ENCODE results near the gene APLN. TPM values are rescaled to one million over a fixed set of nuclear protein-coding genes. Genes with fewer than 3 reads are reported as not detected.

The APLN gene
- total RNA-seq, 2 experiments from 2014 or later, result 3.5 TPM

DNA sequence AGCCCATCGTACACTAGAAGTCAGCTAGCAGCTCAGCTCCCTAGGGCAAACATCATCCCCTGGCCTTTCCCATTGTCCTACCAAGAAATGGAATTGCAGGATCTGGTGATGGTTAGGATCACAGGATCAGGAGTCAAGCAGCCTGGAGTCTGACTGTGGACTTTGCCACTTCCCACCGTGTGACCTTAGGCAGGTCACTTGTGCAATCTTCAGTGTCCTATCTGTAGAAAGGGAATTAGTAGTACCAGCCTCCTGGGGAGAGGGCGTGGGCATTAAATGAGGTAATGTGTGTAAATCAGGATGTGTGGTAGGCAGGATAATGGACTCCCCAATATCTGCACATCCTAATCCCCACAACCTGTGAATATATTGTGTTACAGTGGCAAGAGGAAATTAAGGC is 38.6 kb upstream of the APLN start:
- no peaks in the 10 kb centered on the region for H3K36me3 Mint-ChIP-seq (ENCODE audit: low read depth)
- intact Hi-C loops (cut with micrococcal nuclease), result no loop called here
- no peaks in the 10 kb centered on the region for H3K4me1 Mint-ChIP-seq (ENCODE audit: low read depth)
- no peaks in the 10 kb centered on the region for H3K9me3 Mint-ChIP-seq
- ATAC-seq, result no peak
- H3K27me3 Mint-ChIP-seq, result no peaks in the 10 kb centered on the region
- no peak overlapping the region for H3K27ac Mint-ChIP-seq
- DNase-seq, result no peak
- H3K4me3 Mint-ChIP-seq, result no peak overlapping the region
- POLR2A ChIA-PET, result no interaction called here
- CTCF ChIA-PET, result no interaction called here
- TF ChIP-seq, protein P1, sequence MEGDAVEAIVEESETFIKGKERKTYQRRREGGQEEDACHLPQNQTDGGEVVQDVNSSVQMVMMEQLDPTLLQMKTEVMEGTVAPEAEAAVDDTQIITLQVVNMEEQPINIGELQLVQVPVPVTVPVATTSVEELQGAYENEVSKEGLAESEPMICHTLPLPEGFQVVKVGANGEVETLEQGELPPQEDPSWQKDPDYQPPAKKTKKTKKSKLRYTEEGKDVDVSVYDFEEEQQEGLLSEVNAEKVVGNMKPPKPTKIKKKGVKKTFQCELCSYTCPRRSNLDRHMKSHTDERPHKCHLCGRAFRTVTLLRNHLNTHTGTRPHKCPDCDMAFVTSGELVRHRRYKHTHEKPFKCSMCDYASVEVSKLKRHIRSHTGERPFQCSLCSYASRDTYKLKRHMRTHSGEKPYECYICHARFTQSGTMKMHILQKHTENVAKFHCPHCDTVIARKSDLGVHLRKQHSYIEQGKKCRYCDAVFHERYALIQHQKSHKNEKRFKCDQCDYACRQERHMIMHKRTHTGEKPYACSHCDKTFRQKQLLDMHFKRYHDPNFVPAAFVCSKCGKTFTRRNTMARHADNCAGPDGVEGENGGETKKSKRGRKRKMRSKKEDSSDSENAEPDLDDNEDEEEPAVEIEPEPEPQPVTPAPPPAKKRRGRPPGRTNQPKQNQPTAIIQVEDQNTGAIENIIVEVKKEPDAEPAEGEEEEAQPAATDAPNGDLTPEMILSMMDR (IDR thresholded peaks at IDR 0.05), result no peak

DNA sequence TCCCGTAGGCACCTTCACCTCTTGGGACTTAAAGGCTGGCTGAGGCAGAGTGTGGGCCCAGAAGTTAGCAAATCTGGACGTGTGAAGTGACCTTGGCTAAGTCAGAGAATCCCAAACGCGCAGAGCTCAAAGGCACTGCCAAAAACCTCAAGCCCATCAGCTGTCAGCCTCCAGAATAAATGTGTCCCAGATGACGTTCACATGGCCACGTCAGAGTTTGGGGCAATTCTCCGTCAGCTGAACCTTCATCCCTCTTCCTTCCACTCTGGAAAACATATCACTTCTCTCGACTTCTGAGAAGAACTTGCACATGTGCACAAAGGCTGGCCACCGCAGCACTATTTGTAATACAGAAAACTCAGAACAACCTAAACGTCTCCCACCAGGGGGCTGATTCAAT is 35.7 kb upstream of the APLN start:
- Mint-ChIP-seq H3K4me1 (ENCODE audit: low read depth) (no peaks in the 10 kb centered on the region), H3K4me3 (no peak overlapping the region), H3K36me3 (ENCODE audit: low read depth) (no peaks in the 10 kb centered on the region), H3K27ac (no peak overlapping the region), H3K27me3 (no peaks in the 10 kb centered on the region), H3K9me3 (no peaks in the 10 kb centered on the region)
- ChIA-PET CTCF (interaction anchor here (0.6 kb wide), 1 partner anchor 11 kb away, joined by 3 read pairs; no protein-coding TSS in a partner anchor), POLR2A (interaction anchor here (1.1 kb wide), 1 partner anchor 34 kb away, joined by 3 read pairs; no protein-coding TSS in a partner anchor)
- DNase-seq (no peak), ATAC-seq (no peak)
- intact Hi-C loops (cut with micrococcal nuclease), result no loop called here
- TF ChIP-seq, protein P1 (IDR thresholded peaks at IDR 0.05), result no peak

DNA sequence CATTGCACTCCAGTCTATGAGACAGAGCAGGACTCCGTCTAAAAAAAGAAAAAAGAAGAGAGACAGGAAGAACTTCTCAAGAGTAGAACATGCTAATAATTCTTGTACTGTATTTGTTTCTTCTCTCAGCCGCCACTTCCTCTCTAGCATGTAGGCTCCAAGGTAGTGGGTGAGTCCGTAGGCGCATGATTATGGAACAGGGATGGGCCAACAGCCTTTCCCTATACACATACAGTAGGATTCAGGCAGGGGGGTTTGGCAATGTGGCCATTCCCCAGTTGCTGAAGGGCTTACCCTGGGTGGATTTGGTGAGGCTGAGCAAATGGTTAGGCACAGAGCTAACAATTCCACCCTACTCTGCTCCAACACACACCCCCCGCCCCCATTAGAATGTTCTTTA is 35.0 kb upstream of the APLN start:
- Mint-ChIP-seq H3K27ac (no peak overlapping the region), H3K4me3 (no peak overlapping the region), H3K36me3 (ENCODE audit: low read depth) (no peaks in the 10 kb centered on the region), H3K27me3 (no peaks in the 10 kb centered on the region), H3K9me3 (no peaks in the 10 kb centered on the region), H3K4me1 (ENCODE audit: low read depth) (no peaks in the 10 kb centered on the region)
- TF ChIP-seq, protein P1 (IDR thresholded peaks at IDR 0.05), result no peak
- ATAC-seq (no peak), DNase-seq (no peak)
- intact Hi-C loops (cut with micrococcal nuclease), result no loop called here
- ChIA-PET CTCF (interaction anchor here (0.6 to 1.7 kb wide), 3 partner anchors 10 to 50 kb away, joined by 3 to 4 read pairs (median 4); no protein-coding TSS in a partner anchor), POLR2A (interaction anchor here (1.1 kb wide), 1 partner anchor 35 kb away, joined by 3 read pairs; no protein-coding TSS in a partner anchor)

DNA sequence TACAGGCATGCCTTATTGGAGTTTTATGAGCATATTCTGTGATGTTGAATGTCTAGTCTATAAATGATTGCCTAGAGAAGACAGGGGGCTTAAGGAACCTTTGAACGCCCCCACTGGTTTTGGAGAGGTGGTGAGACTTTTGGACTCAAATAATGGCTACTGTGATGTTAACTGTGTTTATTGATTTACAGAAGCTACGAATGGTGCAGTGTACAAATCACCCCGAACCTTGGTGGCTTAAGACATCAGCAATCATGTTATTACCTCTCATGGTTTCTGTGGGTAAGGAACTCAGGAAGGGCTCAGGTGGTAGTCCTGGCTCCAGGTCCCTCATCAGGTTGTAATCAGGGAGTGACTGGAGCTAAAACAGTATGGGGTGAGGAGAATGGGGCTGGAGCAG is 33.3 kb upstream of the APLN start:
- no peaks in the 10 kb centered on the region for H3K9me3 Mint-ChIP-seq
- H3K36me3 Mint-ChIP-seq (ENCODE audit: low read depth), result no peaks in the 10 kb centered on the region
- TF ChIP-seq, protein P1 (IDR thresholded peaks at IDR 0.05), result no peak
- intact Hi-C loops (cut with micrococcal nuclease), result no loop called here
- no peak overlapping the region for H3K4me3 Mint-ChIP-seq
- ChIA-PET CTCF (interaction anchor here (1.7 kb wide), 1 partner anchor 48 kb away, joined by 4 read pairs; no protein-coding TSS in a partner anchor), POLR2A (interaction anchor here (1.0 kb wide), 1 partner anchor 91 kb away, joined by 3 read pairs; the partner anchor contains the start of gene SASH3)
- no peaks in the 10 kb centered on the region for H3K27me3 Mint-ChIP-seq
- no peak overlapping the region for H3K27ac Mint-ChIP-seq
- DNase-seq (no peak), ATAC-seq (no peak)
- no peaks in the 10 kb centered on the region for H3K4me1 Mint-ChIP-seq (ENCODE audit: low read depth)

DNA sequence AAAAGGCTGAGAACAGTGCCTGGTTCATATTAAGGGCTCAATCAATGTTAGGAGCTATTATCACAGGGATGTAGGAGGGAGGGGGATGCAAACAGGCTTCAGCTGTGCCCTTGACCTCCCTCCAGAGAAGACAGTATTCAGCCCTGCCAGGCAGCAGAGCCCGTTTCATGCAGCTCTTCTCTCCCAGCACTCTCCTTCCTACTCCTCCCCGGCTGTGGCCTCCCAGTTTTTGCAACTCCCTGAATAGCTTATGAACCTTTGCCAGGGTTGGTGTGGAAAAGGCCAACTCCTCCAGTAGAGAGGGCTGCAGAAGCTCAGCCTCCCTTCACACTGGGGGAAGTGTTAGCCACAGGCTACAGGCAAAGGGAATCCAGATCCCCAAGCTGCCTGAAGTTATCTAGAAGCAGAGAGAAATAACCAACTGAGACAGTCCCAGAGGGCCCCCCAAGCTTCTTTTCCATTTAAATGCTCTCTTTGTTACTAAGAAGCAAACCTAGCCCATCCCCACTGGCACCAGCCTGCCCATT is 31.7 kb upstream of the APLN start:
- TF ChIP-seq, protein P1 (IDR thresholded peaks at IDR 0.05), result no peak
- ATAC-seq (no peak), DNase-seq (no peak)
- intact Hi-C loops (cut with micrococcal nuclease), result no loop called here
- H3K27me3 Mint-ChIP-seq, result no peaks in the 10 kb centered on the region
- no peak overlapping the region for H3K4me3 Mint-ChIP-seq
- no peaks in the 10 kb centered on the region for H3K36me3 Mint-ChIP-seq (ENCODE audit: low read depth)
- H3K27ac Mint-ChIP-seq, result no peak overlapping the region
- ChIA-PET CTCF (no interaction called here), POLR2A (interaction anchor here (0.6 kb wide), 1 partner anchor 234 kb away, joined by 3 read pairs; no protein-coding TSS in a partner anchor)
- no peaks in the 10 kb centered on the region for H3K4me1 Mint-ChIP-seq (ENCODE audit: low read depth)
- no peaks in the 10 kb centered on the region for H3K9me3 Mint-ChIP-seq
